ENCODE measurements around the gene THUMPD2.

Gene THUMPD2

DNA sequence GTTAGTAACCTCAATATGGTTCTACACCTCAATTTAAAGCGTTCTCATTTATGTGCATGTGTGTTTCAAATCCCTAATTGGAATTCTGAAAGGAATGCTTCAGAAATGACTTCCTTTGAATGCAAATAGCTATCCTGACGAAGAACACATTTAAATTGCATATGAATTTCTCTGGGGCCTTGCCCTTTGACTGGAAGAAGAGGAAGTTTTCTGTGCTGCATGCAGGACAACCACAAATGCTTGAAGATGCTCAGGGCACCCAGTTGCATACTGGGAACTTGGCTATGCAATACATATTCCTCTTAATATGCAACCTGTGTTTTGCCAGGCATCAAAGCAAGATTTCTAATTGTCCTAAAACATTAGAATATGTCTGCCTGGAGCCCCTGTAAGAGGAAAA lies 58.1 kb downstream of the THUMPD2 start:
- no peak overlapping the region for H2AFZ ChIP-seq (ENCODE audit: low read length)
- no peak overlapping the region for H3K4me2 ChIP-seq (ENCODE audit: low read depth, low read length, poor library complexity, severe bottlenecking)
- no peak overlapping the region for H3K9ac ChIP-seq (ENCODE audit: low read depth, low read length, poor library complexity, severe bottlenecking)
- no peak overlapping the region for H3K4me3 ChIP-seq (ENCODE audit: low read length, poor library complexity, severe bottlenecking)
- TF ChIP-seq, protein P1, sequence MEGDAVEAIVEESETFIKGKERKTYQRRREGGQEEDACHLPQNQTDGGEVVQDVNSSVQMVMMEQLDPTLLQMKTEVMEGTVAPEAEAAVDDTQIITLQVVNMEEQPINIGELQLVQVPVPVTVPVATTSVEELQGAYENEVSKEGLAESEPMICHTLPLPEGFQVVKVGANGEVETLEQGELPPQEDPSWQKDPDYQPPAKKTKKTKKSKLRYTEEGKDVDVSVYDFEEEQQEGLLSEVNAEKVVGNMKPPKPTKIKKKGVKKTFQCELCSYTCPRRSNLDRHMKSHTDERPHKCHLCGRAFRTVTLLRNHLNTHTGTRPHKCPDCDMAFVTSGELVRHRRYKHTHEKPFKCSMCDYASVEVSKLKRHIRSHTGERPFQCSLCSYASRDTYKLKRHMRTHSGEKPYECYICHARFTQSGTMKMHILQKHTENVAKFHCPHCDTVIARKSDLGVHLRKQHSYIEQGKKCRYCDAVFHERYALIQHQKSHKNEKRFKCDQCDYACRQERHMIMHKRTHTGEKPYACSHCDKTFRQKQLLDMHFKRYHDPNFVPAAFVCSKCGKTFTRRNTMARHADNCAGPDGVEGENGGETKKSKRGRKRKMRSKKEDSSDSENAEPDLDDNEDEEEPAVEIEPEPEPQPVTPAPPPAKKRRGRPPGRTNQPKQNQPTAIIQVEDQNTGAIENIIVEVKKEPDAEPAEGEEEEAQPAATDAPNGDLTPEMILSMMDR (conservative IDR thresholded peaks at IDR 0.05; ENCODE audit: low read length): no peak
- TF ChIP-seq EZH2phosphoT487 (IDR thresholded peaks at IDR 0.05; ENCODE audit: borderline replicate concordance): no peak
- peaks cover under 1% of the 10 kb centered on the region for H3K27me3 ChIP-seq (ENCODE audit: insufficient read depth, low read length, poor library complexity, severe bottlenecking)
- no peaks in the 10 kb centered on the region for H3K4me1 ChIP-seq (ENCODE audit: insufficient read depth, low read length, poor library complexity, severe bottlenecking)
- no peaks in the 10 kb centered on the region for H3F3A ChIP-seq (ENCODE audit: low read depth)
- H3K9me2 ChIP-seq (replicated peaks; ENCODE audit: low read depth, low read length): no peaks in the 10 kb centered on the region
- no peaks in the 10 kb centered on the region for H4K20me1 ChIP-seq (ENCODE audit: insufficient read depth, low read length, poor library complexity, severe bottlenecking)
- H3K9me3 ChIP-seq (ENCODE audit: insufficient read depth, low read depth, low read length): no peaks in the 10 kb centered on the region
- no peaks in the 10 kb centered on the region for H3K79me2 ChIP-seq (ENCODE audit: insufficient read depth, low read length)
- H3K36me3 ChIP-seq (ENCODE audit: insufficient read depth, low read length): no peaks in the 10 kb centered on the region

DNA sequence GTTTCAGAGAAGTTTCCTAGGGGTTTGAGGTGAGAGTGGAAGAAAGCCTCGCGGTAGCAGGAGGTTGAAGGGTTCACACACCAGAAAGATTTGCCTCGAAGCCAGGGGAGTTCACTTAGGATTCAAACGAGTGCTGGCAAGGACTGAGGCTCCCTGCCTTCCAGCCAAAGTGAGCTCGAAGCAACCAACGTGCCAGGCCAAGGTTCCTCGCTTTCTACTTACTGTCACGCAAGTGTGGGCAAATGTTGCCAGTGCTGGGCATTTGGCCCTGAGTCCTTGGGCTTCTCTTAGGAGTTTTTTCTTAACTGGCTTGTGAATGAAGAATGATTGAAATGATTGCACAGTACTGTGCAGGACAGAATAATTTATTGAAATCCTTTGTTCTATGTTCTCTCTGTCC lies 59.7 kb downstream of the THUMPD2 start:
- Histone ChIP-seq H3K4me3 (ENCODE audit: low read length, poor library complexity, severe bottlenecking) (no peak overlapping the region), H3K9me3 (ENCODE audit: insufficient read depth, low read depth, low read length) (no peaks in the 10 kb centered on the region), H4K20me1 (ENCODE audit: insufficient read depth, low read length, poor library complexity, severe bottlenecking) (no peaks in the 10 kb centered on the region), H3K4me2 (ENCODE audit: low read depth, low read length, poor library complexity, severe bottlenecking) (no peak overlapping the region), H2AFZ (ENCODE audit: low read length) (no peak overlapping the region), H3K36me3 (ENCODE audit: insufficient read depth, low read length) (no peaks in the 10 kb centered on the region), H3K4me1 (ENCODE audit: insufficient read depth, low read length, poor library complexity, severe bottlenecking) (no peaks in the 10 kb centered on the region), H3K9ac (ENCODE audit: low read depth, low read length, poor library complexity, severe bottlenecking) (no peak overlapping the region), H3K27me3 (ENCODE audit: insufficient read depth, low read length, poor library complexity, severe bottlenecking) (peaks cover 5% of the 10 kb centered on the region), H3F3A (ENCODE audit: low read depth) (no peaks in the 10 kb centered on the region), H3K79me2 (ENCODE audit: insufficient read depth, low read length) (no peaks in the 10 kb centered on the region), H3K9me2 (replicated peaks; ENCODE audit: low read depth, low read length) (no peaks in the 10 kb centered on the region)
- no peak for TF ChIP-seq EZH2phosphoT487 (IDR thresholded peaks at IDR 0.05; ENCODE audit: borderline replicate concordance)
- TF ChIP-seq, protein P1 (conservative IDR thresholded peaks at IDR 0.05; ENCODE audit: low read length): no peak

DNA sequence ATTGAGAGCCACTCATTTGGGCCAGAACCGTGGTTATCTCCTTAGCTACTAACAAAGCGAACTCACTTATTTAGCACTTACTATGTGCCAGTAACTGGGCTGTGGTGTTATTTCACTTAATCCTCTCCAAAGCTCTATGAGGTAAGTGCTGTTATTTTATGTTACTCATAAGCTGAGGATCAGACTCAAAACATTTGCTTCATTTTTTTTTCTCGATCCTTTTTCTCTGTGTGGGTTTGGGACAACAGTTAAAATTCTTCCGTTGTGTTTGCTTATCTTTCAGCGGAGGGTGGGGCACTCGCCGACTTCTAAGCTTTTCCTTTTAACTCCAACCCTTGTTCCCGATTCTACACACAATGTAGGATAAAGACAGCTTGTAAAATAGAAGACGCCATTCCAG lies 60.6 kb downstream of the THUMPD2 start:
- no peak overlapping the region for H2AFZ ChIP-seq (ENCODE audit: low read length)
- no peaks in the 10 kb centered on the region for H3K36me3 ChIP-seq (ENCODE audit: insufficient read depth, low read length)
- no peak overlapping the region for H3K4me2 ChIP-seq (ENCODE audit: low read depth, low read length, poor library complexity, severe bottlenecking)
- no peak overlapping the region for H3K9ac ChIP-seq (ENCODE audit: low read depth, low read length, poor library complexity, severe bottlenecking)
- H3K9me2 ChIP-seq (replicated peaks; ENCODE audit: low read depth, low read length): no peaks in the 10 kb centered on the region
- H3K79me2 ChIP-seq (ENCODE audit: insufficient read depth, low read length): no peaks in the 10 kb centered on the region
- no peak overlapping the region for H3K4me3 ChIP-seq (ENCODE audit: low read length, poor library complexity, severe bottlenecking)
- TF ChIP-seq EZH2phosphoT487 (IDR thresholded peaks at IDR 0.05; ENCODE audit: borderline replicate concordance): no peak
- TF ChIP-seq, protein P1 (conservative IDR thresholded peaks at IDR 0.05; ENCODE audit: low read length): no peak
- no peaks in the 10 kb centered on the region for H3K4me1 ChIP-seq (ENCODE audit: insufficient read depth, low read length, poor library complexity, severe bottlenecking)
- no peaks in the 10 kb centered on the region for H4K20me1 ChIP-seq (ENCODE audit: insufficient read depth, low read length, poor library complexity, severe bottlenecking)
- no peaks in the 10 kb centered on the region for H3K9me3 ChIP-seq (ENCODE audit: insufficient read depth, low read depth, low read length)
- H3K27me3 ChIP-seq (ENCODE audit: insufficient read depth, low read length, poor library complexity, severe bottlenecking): peaks cover 5% of the 10 kb centered on the region
- H3F3A ChIP-seq (ENCODE audit: low read depth): no peaks in the 10 kb centered on the region
